ENCODE measurements around the gene CNNM1. TPM values are rescaled to one million over a fixed set of nuclear protein-coding genes. Genes with fewer than 3 reads are reported as not detected.

Gene CNNM1
- 1.6 TPM for polyA plus RNA-seq (2013, experiment 1 of 2)
- 1.5 TPM for polyA plus RNA-seq (2013, experiment 2 of 2)

DNA sequence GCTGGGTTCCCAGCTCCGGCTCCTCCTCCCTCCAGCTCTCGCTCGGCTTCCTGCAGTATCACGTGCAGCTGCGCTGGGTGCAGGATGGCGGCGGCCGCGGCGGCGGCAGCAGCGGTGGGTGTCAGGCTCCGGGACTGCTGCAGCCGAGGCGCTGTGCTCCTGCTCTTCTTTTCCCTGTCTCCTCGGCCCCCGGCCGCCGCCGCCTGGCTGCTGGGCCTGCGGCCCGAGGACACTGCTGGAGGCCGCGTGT is at the start of gene CNNM1:
CNNM1 (plus strand) TSS at position 53 of the 250 bp plus-strand sequence; CDS start at position 85, 32 bp downstream.
- no peak within 1 kb of the TSS for H2AK5ac ChIP-seq (ENCODE audit: low read length, severe bottlenecking)
- H3K27ac ChIP-seq (ENCODE audit: low read length, poor library complexity, severe bottlenecking), result no peak within 1 kb of the TSS
- peak within 1 kb of the TSS; percentile 46 for H4K91ac ChIP-seq (ENCODE audit: low read length)
- WGBS, result 1% methylated on average over 19 of the region's 24 CpGs
- peak within 1 kb of the TSS; percentile 52 to 72 for H3K4me3 ChIP-seq (ENCODE audit: insufficient read depth in 1 of 2, low read depth in 1 of 2, low read length in 2 of 2)
- H3K27me3 ChIP-seq (ENCODE audit: control insufficient read depth in 1 of 2, insufficient read depth in 1 of 2, low read length in 2 of 2), result peaks cover 42 to 45% of the 10 kb centered on the region in 2 experiments
- H4K8ac ChIP-seq (ENCODE audit: low read length), result peak within 1 kb of the TSS; percentile 76
- H2BK120ac ChIP-seq (ENCODE audit: low read depth, low read length), result no peak within 1 kb of the TSS
- peak within 1 kb of the TSS; percentile 47 to 55 for H3K14ac ChIP-seq (ENCODE audit: low read length in 2 of 2)
- peak within 1 kb of the TSS; percentile 21 to 52 for H3K18ac ChIP-seq (ENCODE audit: low read depth in 1 of 2, low read length in 2 of 2)
- no peak within 1 kb of the TSS for H3K9ac ChIP-seq (ENCODE audit: low read length)
- DNase-seq, result peak; percentile 38
- no peaks in the 10 kb centered on the region for H3K79me1 ChIP-seq (replicated peaks; ENCODE audit: low read length, poor library complexity, severe bottlenecking)
- peak within 1 kb of the TSS; percentile 90 for H3K4me2 ChIP-seq (ENCODE audit: low read length, poor library complexity, severe bottlenecking)
- peaks cover 0 to 10% of the 10 kb centered on the region in 2 experiments for H3K36me3 ChIP-seq (ENCODE audit: control insufficient read depth in 1 of 2, insufficient read depth in 2 of 2, low read depth in 1 of 2, low read length in 2 of 2)
- no peaks in the 10 kb centered on the region for H3K9me3 ChIP-seq (ENCODE audit: control insufficient read depth, low read length)
- H2BK15ac ChIP-seq (ENCODE audit: low read depth, poor library complexity, severe bottlenecking), result no peak within 1 kb of the TSS
- peak within 1 kb of the TSS in 1 of 2 experiments; percentile 45 for H2BK12ac ChIP-seq (ENCODE audit: low read length in 2 of 2)
- no peak within 1 kb of the TSS for H3K4ac ChIP-seq (ENCODE audit: low read depth in 1 of 2, low read length in 2 of 2)
- peak within 1 kb of the TSS in 1 of 2 experiments; percentile 94 for H3K23ac ChIP-seq (ENCODE audit: low read length in 2 of 2)
- peak within 1 kb of the TSS; percentile 94 for H2AFZ ChIP-seq (ENCODE audit: low read depth, low read length)
- H2BK5ac ChIP-seq (ENCODE audit: low read depth, low read length, poor library complexity, severe bottlenecking), result no peak within 1 kb of the TSS
- peaks cover 18% of the 10 kb centered on the region for H3K4me1 ChIP-seq (ENCODE audit: control insufficient read depth, insufficient read depth, low read depth, low read length)

DNA sequence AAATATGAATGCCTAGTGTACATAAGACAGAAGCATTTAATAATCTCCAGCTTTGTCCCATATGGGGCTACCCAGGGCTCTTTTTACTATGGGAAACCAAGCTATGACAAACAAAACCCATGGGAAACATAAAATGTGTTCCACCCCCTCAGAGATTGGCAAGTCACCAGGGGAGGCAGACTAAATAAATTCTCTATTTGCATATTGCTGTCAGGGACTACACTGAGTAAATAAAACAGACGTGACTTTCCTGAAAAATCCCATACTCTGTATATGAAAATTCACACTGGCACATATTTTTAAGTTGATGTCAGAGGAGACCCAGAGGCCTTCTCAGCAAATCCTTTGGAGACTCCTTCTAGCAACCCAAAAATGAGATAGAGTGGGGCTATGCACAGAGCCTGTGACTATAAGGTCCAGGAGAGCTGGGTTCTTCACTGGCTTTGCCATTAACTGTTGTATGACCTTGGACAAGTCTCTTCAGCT is 49.5 kb upstream of the CNNM1 start:
- no peak overlapping the region for H4K8ac ChIP-seq (ENCODE audit: low read length)
- H2BK5ac ChIP-seq (ENCODE audit: low read depth, low read length, poor library complexity, severe bottlenecking), result no peak overlapping the region
- WGBS, result 0% methylated on average over 1 of the region's 1 CpG
- H3K27ac ChIP-seq (ENCODE audit: low read length, poor library complexity, severe bottlenecking), result no peak overlapping the region
- no peak overlapping the region for H4K91ac ChIP-seq (ENCODE audit: low read length)
- no peak overlapping the region for H3K4ac ChIP-seq (ENCODE audit: low read depth in 1 of 2, low read length in 2 of 2)
- no peak overlapping the region for H3K18ac ChIP-seq (ENCODE audit: low read depth in 1 of 2, low read length in 2 of 2)
- H3K23ac ChIP-seq (ENCODE audit: low read length in 2 of 2), result no peak overlapping the region
- H2AFZ ChIP-seq (ENCODE audit: low read depth, low read length), result no peak overlapping the region
- no peaks in the 10 kb centered on the region for H3K4me1 ChIP-seq (ENCODE audit: control insufficient read depth, insufficient read depth, low read depth, low read length)
- H3K4me2 ChIP-seq (ENCODE audit: low read length, poor library complexity, severe bottlenecking), result no peak overlapping the region
- no peak overlapping the region for H2BK15ac ChIP-seq (ENCODE audit: low read depth, poor library complexity, severe bottlenecking)
- no peaks in the 10 kb centered on the region for H3K79me1 ChIP-seq (replicated peaks; ENCODE audit: low read length, poor library complexity, severe bottlenecking)
- peak; percentile 92 for DNase-seq
- no peak overlapping the region for H3K14ac ChIP-seq (ENCODE audit: low read length in 2 of 2)
- no peaks in the 10 kb centered on the region for H3K36me3 ChIP-seq (ENCODE audit: control insufficient read depth in 1 of 2, insufficient read depth in 2 of 2, low read depth in 1 of 2, low read length in 2 of 2)
- no peak overlapping the region for H2AK5ac ChIP-seq (ENCODE audit: low read length, severe bottlenecking)
- no peak overlapping the region for H3K4me3 ChIP-seq (ENCODE audit: insufficient read depth in 1 of 2, low read depth in 1 of 2, low read length in 2 of 2)
- no peaks in the 10 kb centered on the region for H3K27me3 ChIP-seq (ENCODE audit: control insufficient read depth in 1 of 2, insufficient read depth in 1 of 2, low read length in 2 of 2)
- no peak overlapping the region for H2BK12ac ChIP-seq (ENCODE audit: low read length in 2 of 2)
- no peak overlapping the region for H2BK120ac ChIP-seq (ENCODE audit: low read depth, low read length)
- H3K9ac ChIP-seq (ENCODE audit: low read length), result peak overlapping the region; percentile 20
- peaks cover 7% of the 10 kb centered on the region for H3K9me3 ChIP-seq (ENCODE audit: control insufficient read depth, low read length)

GRCh38 chr10:99280472-99280871 is 48.7 kb upstream of the CNNM1 start:
- DNase-seq, result peak; percentile 8
- H3K4me2 ChIP-seq (ENCODE audit: low read length, poor library complexity, severe bottlenecking), result no peak overlapping the region
- no peak overlapping the region for H2AK5ac ChIP-seq (ENCODE audit: low read length, severe bottlenecking)
- no peak overlapping the region for H3K4ac ChIP-seq (ENCODE audit: low read depth in 1 of 2, low read length in 2 of 2)
- no peak overlapping the region for H2BK120ac ChIP-seq (ENCODE audit: low read depth, low read length)
- H3K18ac ChIP-seq (ENCODE audit: low read depth in 1 of 2, low read length in 2 of 2), result no peak overlapping the region
- H3K4me3 ChIP-seq (ENCODE audit: insufficient read depth in 1 of 2, low read depth in 1 of 2, low read length in 2 of 2), result no peak overlapping the region
- H2AFZ ChIP-seq (ENCODE audit: low read depth, low read length), result no peak overlapping the region
- no peak overlapping the region for H2BK5ac ChIP-seq (ENCODE audit: low read depth, low read length, poor library complexity, severe bottlenecking)
- H4K91ac ChIP-seq (ENCODE audit: low read length), result no peak overlapping the region
- H3K9ac ChIP-seq (ENCODE audit: low read length), result no peak overlapping the region
- no peak overlapping the region for H4K8ac ChIP-seq (ENCODE audit: low read length)
- H3K36me3 ChIP-seq (ENCODE audit: control insufficient read depth in 1 of 2, insufficient read depth in 2 of 2, low read depth in 1 of 2, low read length in 2 of 2), result no peaks in the 10 kb centered on the region
- no peak overlapping the region for H2BK15ac ChIP-seq (ENCODE audit: low read depth, poor library complexity, severe bottlenecking)
- H3K23ac ChIP-seq (ENCODE audit: low read length in 2 of 2), result no peak overlapping the region
- no peak overlapping the region for H3K14ac ChIP-seq (ENCODE audit: low read length in 2 of 2)
- H2BK12ac ChIP-seq (ENCODE audit: low read length in 2 of 2), result no peak overlapping the region
- no peaks in the 10 kb centered on the region for H3K79me1 ChIP-seq (replicated peaks; ENCODE audit: low read length, poor library complexity, severe bottlenecking)
- WGBS, result 67% methylated on average over 2 of the region's 2 CpGs
- peaks cover 7% of the 10 kb centered on the region for H3K9me3 ChIP-seq (ENCODE audit: control insufficient read depth, low read length)
- H3K4me1 ChIP-seq (ENCODE audit: control insufficient read depth, insufficient read depth, low read depth, low read length), result no peaks in the 10 kb centered on the region
- no peaks in the 10 kb centered on the region for H3K27me3 ChIP-seq (ENCODE audit: control insufficient read depth in 1 of 2, insufficient read depth in 1 of 2, low read length in 2 of 2)
- H3K27ac ChIP-seq (ENCODE audit: low read length, poor library complexity, severe bottlenecking), result no peak overlapping the region

DNA sequence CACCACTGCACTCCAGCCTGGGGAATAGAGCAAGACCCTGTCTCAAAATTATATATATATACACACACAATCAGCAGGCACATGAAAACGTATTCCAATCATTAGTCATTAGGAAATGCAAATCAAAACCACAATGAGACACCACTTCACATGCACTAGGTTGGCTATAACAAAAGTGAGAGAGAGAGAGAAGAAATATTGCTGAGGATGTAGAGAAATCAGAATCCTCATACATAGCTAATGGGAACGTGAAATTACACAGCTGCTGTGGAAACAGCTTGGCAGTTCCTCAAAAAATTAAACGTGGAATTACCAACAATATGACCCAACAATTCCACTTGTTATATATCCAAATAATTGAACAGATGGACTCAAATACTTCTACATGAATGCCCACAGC is 43.3 kb upstream of the CNNM1 start:
- Histone ChIP-seq H2BK120ac (ENCODE audit: low read depth, low read length) (no peak overlapping the region), H2AK5ac (ENCODE audit: low read length, severe bottlenecking) (no peak overlapping the region), H3K36me3 (ENCODE audit: control insufficient read depth in 1 of 2, insufficient read depth in 2 of 2, low read depth in 1 of 2, low read length in 2 of 2) (no peaks in the 10 kb centered on the region), H3K18ac (ENCODE audit: low read depth in 1 of 2, low read length in 2 of 2) (no peak overlapping the region), H3K9me3 (ENCODE audit: control insufficient read depth, low read length) (peaks cover 7% of the 10 kb centered on the region), H2BK12ac (ENCODE audit: low read length in 2 of 2) (no peak overlapping the region), H3K14ac (ENCODE audit: low read length in 2 of 2) (no peak overlapping the region), H2BK15ac (ENCODE audit: low read depth, poor library complexity, severe bottlenecking) (no peak overlapping the region), H3K9ac (ENCODE audit: low read length) (no peak overlapping the region), H2AFZ (ENCODE audit: low read depth, low read length) (no peak overlapping the region), H2BK5ac (ENCODE audit: low read depth, low read length, poor library complexity, severe bottlenecking) (no peak overlapping the region), H3K4me1 (ENCODE audit: control insufficient read depth, insufficient read depth, low read depth, low read length) (no peaks in the 10 kb centered on the region), H3K4me3 (ENCODE audit: insufficient read depth in 1 of 2, low read depth in 1 of 2, low read length in 2 of 2) (no peak overlapping the region), H3K27ac (ENCODE audit: low read length, poor library complexity, severe bottlenecking) (no peak overlapping the region), H4K91ac (ENCODE audit: low read length) (no peak overlapping the region), H3K4ac (ENCODE audit: low read depth in 1 of 2, low read length in 2 of 2) (no peak overlapping the region), H4K8ac (ENCODE audit: low read length) (no peak overlapping the region), H3K23ac (ENCODE audit: low read length in 2 of 2) (no peak overlapping the region), H3K79me1 (replicated peaks; ENCODE audit: low read length, poor library complexity, severe bottlenecking) (no peaks in the 10 kb centered on the region), H3K4me2 (ENCODE audit: low read length, poor library complexity, severe bottlenecking) (no peak overlapping the region), H3K27me3 (ENCODE audit: control insufficient read depth in 1 of 2, insufficient read depth in 1 of 2, low read length in 2 of 2) (no peaks in the 10 kb centered on the region)
- DNase-seq, result peak; percentile 56
- 61% methylated on average over 2 of the region's 3 CpGs for WGBS
